IMR-90 (cell line): ENCODE measurements around the gene NPY4R. TPM values are rescaled to one million over a fixed set of nuclear protein-coding genes. Genes with fewer than 3 reads are reported as not detected.
"Not testable (repeated sequence)": the region's sequence is repeated elsewhere in the genome, so short reads cannot be mapped to it uniquely, and the experiment has no call there.

Experiments
- ATAC-seq: fragments of 200-7000 bp; cut with Tn5 transposase; 2 replicates; pipeline ENCODE4 v1.9.1; 2020; ENCODE audit warnings: low read depth, mild to moderate bottlenecking, moderate library complexity
- BruUV-seq: library from RNA; stranded (reverse); fragments of 400-500 nt; replicated peaks from 2 replicates; lab custom pipeline; 2021; lab: Mats Ljungman, UMichigan
- CTCF ChIA-PET: fragments of 300-600 bp; formaldehyde crosslinking; extraction: SDS; loops from one replicate; lab custom pipeline; 2021; ENCODE audit warnings: antibody characterized with exemption; lab: Yijun Ruan, JAX
- POLR2A ChIA-PET: fragments of 300-600 bp; sonication (Branson Sonifier 250); formaldehyde crosslinking; loops from one replicate; lab custom pipeline; 2022; ENCODE audit warnings: antibody characterized with exemption; ENCODE audit not compliant: unreplicated experiment; lab: Charles Lee
- DNase-seq: peaks from one replicate; pipeline ENCODE4 v3.0.0; 2013
- H2AFZ ChIP-seq: replicated peaks from 2 replicates; pipeline ENCODE3; 2013; ENCODE audit warnings: low read length, mild to moderate bottlenecking; ENCODE audit not compliant: poor library complexity
- H2AK5ac ChIP-seq: 2 replicates; pipeline ENCODE4 v1.6.1; 2013; ENCODE audit warnings: low read depth, low read length, inconsistent platforms
- H2AK9ac ChIP-seq: replicated peaks from 2 replicates; pipeline ENCODE3; 2013; ENCODE audit warnings: mild to moderate bottlenecking, low read depth, low read length, moderate library complexity; ENCODE audit not compliant: poor library complexity
- H2BK120ac ChIP-seq: 2 replicates; pipeline ENCODE4 v1.6.1; 2013; ENCODE audit warnings: low read depth, low read length, inconsistent platforms
- H2BK15ac ChIP-seq: 3 replicates; pipeline ENCODE4 v1.6.1; 2013; ENCODE audit warnings: low read depth, low read length, inconsistent platforms
- H2BK20ac ChIP-seq: 2 replicates; pipeline ENCODE4 v1.6.1; 2013; ENCODE audit warnings: low read depth, mild to moderate bottlenecking, inconsistent platforms, low read length, moderate library complexity
- H2BK5ac ChIP-seq: 2 replicates; pipeline ENCODE4 v1.6.1; 2013; ENCODE audit warnings: mild to moderate bottlenecking, low read depth, low read length, inconsistent platforms; ENCODE audit not compliant: poor library complexity, severe bottlenecking
- H3K14ac ChIP-seq: replicated peaks from 2 replicates; pipeline ENCODE4 v1.6.1; 2013; ENCODE audit warnings: low read depth, low read length, inconsistent platforms
- H3K18ac ChIP-seq: 2 replicates; pipeline ENCODE4 v1.6.1; 2013; ENCODE audit warnings: low read depth, low read length, control low read depth
- H3K23ac ChIP-seq: 2 replicates; pipeline ENCODE4 v1.6.1; 2013; ENCODE audit warnings: low read depth, low read length, inconsistent platforms
- H3K27ac ChIP-seq: 2 replicates; pipeline ENCODE4 v1.5.1; 2013; ENCODE audit warnings: mild to moderate bottlenecking, control low read depth, low read length; ENCODE audit not compliant: insufficient read depth
- H3K27me3 ChIP-seq: 2 replicates; pipeline ENCODE4 v1.6.1; 2013; ENCODE audit warnings: low read length; ENCODE audit not compliant: control insufficient read depth, insufficient read depth
- H3K36me3 ChIP-seq: 2 replicates; pipeline ENCODE4 v1.6.1; 2013; ENCODE audit warnings: low read length, mixed read lengths; ENCODE audit not compliant: control insufficient read depth, insufficient read depth
- H3K4ac ChIP-seq: 2 replicates; pipeline ENCODE4 v1.6.1; 2013; ENCODE audit warnings: low read depth, low read length, inconsistent platforms
- H3K4me1 ChIP-seq: 2 replicates; pipeline ENCODE4 v1.6.1; 2013; ENCODE audit warnings: low read length, mixed read lengths; ENCODE audit not compliant: control insufficient read depth, insufficient read depth
- H3K4me2 ChIP-seq: 2 replicates; pipeline ENCODE4 v1.6.1; 2013; ENCODE audit warnings: low read depth, mild to moderate bottlenecking, control low read depth, low read length, moderate library complexity
- H3K4me3 ChIP-seq: 2 replicates; pipeline ENCODE4 v1.5.1; 2013; ENCODE audit warnings: low read depth, mild to moderate bottlenecking, control low read depth, low read length, moderate library complexity; ENCODE audit not compliant: insufficient read depth
- H3K56ac ChIP-seq: 2 replicates; pipeline ENCODE4 v1.6.1; 2013; ENCODE audit warnings: low read length, inconsistent platforms; ENCODE audit not compliant: insufficient read depth; ENCODE audit errors: extremely low read depth
- H3K79me1 ChIP-seq, 2 experiments: 2 replicates each; pipeline ENCODE4 v1.6.1; 2013; ENCODE audit warnings: low read length in 2 of 2, inconsistent platforms in 1 of 2, low read depth in 1 of 2
- H3K9ac ChIP-seq: 2 replicates; pipeline ENCODE4 v1.6.1; 2013; ENCODE audit warnings: low read depth, low read length, control low read depth
- H3K9me1 ChIP-seq: 2 replicates; pipeline ENCODE4 v1.6.1; 2013; ENCODE audit warnings: low read length, inconsistent platforms; ENCODE audit not compliant: insufficient read depth
- H3K9me3 ChIP-seq: 2 replicates; pipeline ENCODE4 v1.6.1; 2013; ENCODE audit warnings: low read length; ENCODE audit not compliant: control insufficient read depth, insufficient read depth
- H4K20me1 ChIP-seq: 2 replicates; pipeline ENCODE4 v1.6.1; 2013; ENCODE audit warnings: low read length, inconsistent platforms; ENCODE audit not compliant: insufficient read depth
- H4K5ac ChIP-seq: 2 replicates; pipeline ENCODE4 v1.6.1; 2013; ENCODE audit warnings: mild to moderate bottlenecking, low read depth, low read length, control low read depth
- H4K8ac ChIP-seq, 2 experiments: 2 replicates each; pipeline ENCODE4 v1.6.1; 2013; ENCODE audit warnings: low read depth in 2 of 2, low read length in 2 of 2, control low read depth in 1 of 2, inconsistent platforms in 1 of 2
- H4K91ac ChIP-seq: 2 replicates; pipeline ENCODE4 v1.6.1; 2013; ENCODE audit warnings: low read depth, low read length, inconsistent platforms; ENCODE audit not compliant: insufficient read depth
- WGBS, 2 experiments: methylation state at CpG; one replicate each; pipeline versions ENCODE4 v1.1.5 to v1.1.7; 2013; ENCODE audit warnings: missing lambda C conversion rate in 2 of 2; ENCODE audit not compliant: insufficient read length in 1 of 2; ENCODE audit errors: extremely low coverage in 2 of 2; 5-methylcytosine and 5-hydroxymethylcytosine counted together
- dilution Hi-C: fragments of 300-500 bp; cut with HindIII; formaldehyde crosslinking; loops from one replicate; pipeline ENCODE4 v1.14.3; 2018; ENCODE audit warnings: low sequenced_read_pairs; ENCODE audit not compliant: unreplicated experiment
- in situ Hi-C: fragments of 300-500 bp; cut with MboI; formaldehyde crosslinking; loops from 3 replicates; pipeline ENCODE4 v1.14.3; 2019; ENCODE audit warnings: low sequenced_read_pairs, inconsistent platforms, mixed read lengths
- intact Hi-C: fragments of 100-400 bp; cut with micrococcal nuclease; formaldehyde crosslinking; loops from 2 replicates; pipeline ENCODE4 v1.10.0; 2022
- polyA plus RNA-seq, 3 experiments: library from polyadenylated mRNA; depleted of rRNA; stranded (reverse); fragments of >200 nt; gene quantifications; 2 replicates each; pipeline ENCODE4 v1.2.3, GENCODE V29; 2012; ENCODE audit warnings: low replicate concordance in 1 of 3
- total RNA-seq: library from RNA; depleted of rRNA; stranded (reverse); fragments of >200 nt; gene quantifications from 2 replicates; pipeline ENCODE4 v1.2.3, GENCODE V29; 2012

The NPY4R gene
- total and polyA plus RNA-seq, 2 of the 4 experiments (the other 2 are of a cell fraction) = 0.56 to 1.1 TPM

GRCh38 chr10:46470134-46470533, 4.4 kb upstream of the NPY4R start:
- dilution Hi-C loops, H4K91ac ChIP-seq, H3K4me3 ChIP-seq, H3K14ac ChIP-seq, H2BK5ac ChIP-seq, H3K56ac ChIP-seq, H4K8ac ChIP-seq, H3K4ac ChIP-seq, DNase-seq, POLR2A ChIA-PET, H3K27me3 ChIP-seq, H3K9ac ChIP-seq, CTCF ChIA-PET, H2AFZ ChIP-seq, H2BK20ac ChIP-seq, BruUV-seq, ATAC-seq, H3K9me1 ChIP-seq, H2BK120ac ChIP-seq, H3K27ac ChIP-seq, H3K4me1 ChIP-seq, in situ Hi-C loops, H2BK15ac ChIP-seq, H3K4me2 ChIP-seq, H2AK9ac ChIP-seq, H3K9me3 ChIP-seq, H2AK5ac ChIP-seq, H3K18ac ChIP-seq, H3K23ac ChIP-seq, intact Hi-C loops, H4K5ac ChIP-seq, H3K36me3 ChIP-seq, H3K79me1 ChIP-seq, H4K20me1 ChIP-seq: not testable (repeated sequence)
- WGBS, 2 experiments = no CpG with 5 or more reads among the region's 1 CpG
